H9 (cell line): ENCODE data around the gene ZNF267. TPM values are rescaled to one million over a fixed set of nuclear protein-coding genes. Genes with fewer than 3 reads are reported as not detected.

Source experiments
- DNase-seq: peaks from one replicate; pipeline ENCODE4 v3.0.0-alpha.2; 2017
- H2AFZ ChIP-seq: one replicate; pipeline ENCODE4 v1.6.1; 2013; ENCODE audit warnings: mild to moderate bottlenecking, low read length, control low read depth, moderate library complexity
- H2AK5ac ChIP-seq: 2 replicates; pipeline ENCODE4 v1.6.1; 2013; ENCODE audit warnings: low read length, control low read depth, mixed read lengths; ENCODE audit not compliant: insufficient read length
- H2BK120ac ChIP-seq: one replicate; pipeline ENCODE4 v1.6.1; 2013; ENCODE audit warnings: low read depth, mild to moderate bottlenecking, low read length, control low read depth, inconsistent platforms; ENCODE audit not compliant: poor library complexity, severe bottlenecking
- H2BK12ac ChIP-seq: 2 replicates; pipeline ENCODE4 v1.6.1; 2013; ENCODE audit warnings: low read length, control low read depth, mixed read lengths, low read depth; ENCODE audit not compliant: insufficient read length
- H2BK15ac ChIP-seq: 2 replicates; pipeline ENCODE4 v1.6.1; 2013; ENCODE audit warnings: low read depth, low read length, control low read depth
- H2BK20ac ChIP-seq: one replicate; pipeline ENCODE4 v1.6.1; 2013; ENCODE audit warnings: low read depth, mild to moderate bottlenecking, low read length, control low read depth, inconsistent platforms; ENCODE audit not compliant: poor library complexity, severe bottlenecking
- H2BK5ac ChIP-seq: 2 replicates; pipeline ENCODE4 v1.6.1; 2013; ENCODE audit warnings: low read length, control low read depth, mixed read lengths; ENCODE audit not compliant: insufficient read length
- H3K14ac ChIP-seq: 2 replicates; pipeline ENCODE4 v1.6.1; 2013; ENCODE audit warnings: low read length, control low read depth; ENCODE audit not compliant: insufficient read depth
- H3K18ac ChIP-seq: 2 replicates; pipeline ENCODE4 v1.6.1; 2013; ENCODE audit warnings: low read depth, mild to moderate bottlenecking, mixed read lengths, low read length, control low read depth; ENCODE audit not compliant: insufficient read length
- H3K23ac ChIP-seq: 2 replicates; pipeline ENCODE4 v1.6.1; 2013; ENCODE audit warnings: low read length, control low read depth, mixed read lengths, low read depth; ENCODE audit not compliant: insufficient read length
- H3K23me2 ChIP-seq: 2 replicates; pipeline ENCODE4 v1.6.1; 2013; ENCODE audit warnings: low read depth, mild to moderate bottlenecking, mixed read lengths, low read length, control low read depth; ENCODE audit not compliant: insufficient read length, poor library complexity, severe bottlenecking
- H3K27ac ChIP-seq: 2 replicates; pipeline ENCODE4 v1.5.1; 2013; ENCODE audit warnings: low read length, control low read depth, mixed read lengths, low read depth; ENCODE audit not compliant: insufficient read length
- H3K27me3 ChIP-seq: 2 replicates; pipeline ENCODE4 v1.6.1; 2013; ENCODE audit warnings: low read length, control low read depth, inconsistent platforms; ENCODE audit not compliant: insufficient read depth
- H3K4ac ChIP-seq: 2 replicates; pipeline ENCODE4 v1.6.1; 2013; ENCODE audit warnings: low read depth, mild to moderate bottlenecking, control low read depth, inconsistent platforms, low read length, moderate library complexity
- H3K4me1 ChIP-seq: 2 replicates; pipeline ENCODE4 v1.6.1; 2013; ENCODE audit warnings: low read length, control low read depth, inconsistent platforms; ENCODE audit not compliant: insufficient read depth
- H3K4me2 ChIP-seq: 2 replicates; pipeline ENCODE4 v1.6.1; 2013; ENCODE audit warnings: low read length, control low read depth, mixed read lengths; ENCODE audit not compliant: insufficient read length, insufficient read depth
- H3K56ac ChIP-seq: 2 replicates; pipeline ENCODE4 v1.6.1; 2013; ENCODE audit warnings: low read depth, mild to moderate bottlenecking, mixed read lengths, low read length, control low read depth; ENCODE audit not compliant: insufficient read length
- H3K79me1 ChIP-seq: 2 replicates; pipeline ENCODE4 v1.6.1; 2013; ENCODE audit warnings: low read depth, mild to moderate bottlenecking, moderate library complexity, low read length, control low read depth, inconsistent platforms; ENCODE audit not compliant: insufficient read depth, poor library complexity, severe bottlenecking
- H3K79me2 ChIP-seq: 2 replicates; pipeline ENCODE4 v1.6.1; 2013; ENCODE audit warnings: low read length, control low read depth, inconsistent platforms; ENCODE audit not compliant: insufficient read depth
- H3K9ac ChIP-seq: 2 replicates; pipeline ENCODE4 v1.6.1; 2013; ENCODE audit warnings: low read length, control low read depth, mixed read lengths; ENCODE audit not compliant: insufficient read length; ENCODE audit errors: extremely low read depth
- H3K9me3 ChIP-seq: one replicate; pipeline ENCODE4 v1.6.1; 2013; ENCODE audit warnings: low read depth, low read length, inconsistent platforms; ENCODE audit not compliant: control insufficient read depth
- H3T11ph ChIP-seq: one replicate; pipeline ENCODE4 v1.6.1; 2013; ENCODE audit warnings: mild to moderate bottlenecking, low read length, control low read depth, inconsistent platforms
- H4K20me1 ChIP-seq: one replicate; pipeline ENCODE4 v1.6.1; 2013; ENCODE audit not compliant: control insufficient read depth, insufficient read length, insufficient read depth
- H4K5ac ChIP-seq: 2 replicates; pipeline ENCODE4 v1.6.1; 2013; ENCODE audit warnings: low read depth, mild to moderate bottlenecking, mixed read lengths, low read length, control low read depth; ENCODE audit not compliant: insufficient read length
- H4K8ac ChIP-seq: replicated peaks from 2 replicates; pipeline ENCODE4 v1.6.1; 2013; ENCODE audit warnings: low read length, control low read depth, mixed read lengths, low read depth; ENCODE audit not compliant: insufficient read length
- H4K91ac ChIP-seq: 2 replicates; pipeline ENCODE4 v1.6.1; 2013; ENCODE audit warnings: low read depth, mild to moderate bottlenecking, moderate library complexity, mixed read lengths, low read length, control low read depth; ENCODE audit not compliant: insufficient read length
- H3K27ac Mint-ChIP-seq, 3 experiments: 2 replicates in 2 of 3; 3 replicates in 1 of 3; pipeline ENCODE4 v1.8.0; 2020 to 2021; ENCODE audit warnings: mixed read lengths in 3 of 3, mild to moderate bottlenecking in 1 of 3, moderate library complexity in 1 of 3
- H3K27me3 Mint-ChIP-seq: 2 replicates; pipeline ENCODE4 v1.8.0; 2021; ENCODE audit warnings: low read depth, mild to moderate bottlenecking, moderate library complexity, mixed read lengths
- H3K36me3 Mint-ChIP-seq, 3 experiments: 2 replicates in 2 of 3; 3 replicates in 1 of 3; pipeline ENCODE4 v1.8.0; 2020 to 2021; ENCODE audit warnings: low read depth in 3 of 3, mixed read lengths in 3 of 3; ENCODE audit not compliant: insufficient read depth in 1 of 3
- H3K4me1 Mint-ChIP-seq, 2 experiments: 2 replicates each; pipeline ENCODE4 v1.8.0; 2020; ENCODE audit warnings: mixed read lengths in 2 of 2
- H3K4me3 Mint-ChIP-seq, 2 experiments: 2 replicates in 1 of 2; 3 replicates in 1 of 2; pipeline ENCODE4 v1.8.0; 2020 to 2021; ENCODE audit warnings: mild to moderate bottlenecking in 2 of 2, mixed read lengths in 2 of 2, moderate library complexity in 1 of 2
- H3K9me3 Mint-ChIP-seq, 2 experiments: 2 replicates in 1 of 2; 3 replicates in 1 of 2; pipeline ENCODE4 v1.8.0; 2020; ENCODE audit warnings: mild to moderate bottlenecking in 2 of 2, mixed read lengths in 2 of 2, moderate library complexity in 1 of 2
- CTCF ChIP-seq: fragments of 200-600 bp; sonication (generic); conservative IDR thresholded peaks from 3 replicates; pipeline ENCODE4 v1.8.0; 2021; ENCODE audit warnings: antibody characterized with exemption, mild to moderate bottlenecking
- WGBS: extraction: QIAGEN DNeasy Blood & Tissue Kit; methylation state at CpG from one replicate; pipeline ENCODE4 v1.1.7; 2013; ENCODE audit warnings: missing lambda C conversion rate, low lambda C conversion rate, mixed read lengths; ENCODE audit not compliant: insufficient read length; ENCODE audit errors: extremely low coverage; 5-methylcytosine and 5-hydroxymethylcytosine counted together
- total RNA-seq: library from RNA; stranded (reverse); gene quantifications from 2 replicates; pipeline ENCODE4 v1.2.1, GENCODE V29; 2021

ZNF267 gene
- total RNA-seq, 1 experiment from 2014 or later = 36.1 TPM

GRCh38 chr16:31886227-31886626, 12.6 kb downstream of the ZNF267 start:
- H3K9me3 Mint-ChIP-seq = peaks cover 16 to 57% of the 10 kb centered on the region in 2 experiments
- Histone ChIP-seq H4K20me1 (no peaks in the 10 kb centered on the region), H4K5ac (no peak overlapping the region), H3K27me3 (no peaks in the 10 kb centered on the region), H4K91ac (no peak overlapping the region), H3K27ac (no peak overlapping the region), H3K4ac (no peak overlapping the region), H2BK12ac (no peak overlapping the region), H3K14ac (no peak overlapping the region), H2AFZ (no peak overlapping the region), H3K23me2 (no peaks in the 10 kb centered on the region), H2BK5ac (no peak overlapping the region), H2BK120ac (no peak overlapping the region), H3K9ac (no peak overlapping the region), H3K4me2 (no peak overlapping the region), H3K23ac (no peak overlapping the region), H3K9me3 (peaks cover 4% of the 10 kb centered on the region), H2AK5ac (no peak overlapping the region), H2BK15ac (no peak overlapping the region), H3K56ac (no peak overlapping the region), H3K18ac (no peak overlapping the region), H3K79me2 (peaks cover 15% of the 10 kb centered on the region; the same call in 1 of the 2 replicates), H3K4me1 (no peaks in the 10 kb centered on the region), H4K8ac (no peak overlapping the region), H2BK20ac (no peak overlapping the region), H3T11ph (no peak overlapping the region), H3K79me1 (peaks cover 5% of the 10 kb centered on the region)
- H3K4me1 Mint-ChIP-seq = no peaks in the 10 kb centered on the region
- no peaks in the 10 kb centered on the region for H3K27me3 Mint-ChIP-seq
- DNase-seq = no peak
- no peak for TF ChIP-seq CTCF
- no CpG with 5 or more reads among the region's 4 CpGs for WGBS
- no peak overlapping the region for H3K27ac Mint-ChIP-seq
- no peak overlapping the region for H3K4me3 Mint-ChIP-seq
- H3K36me3 Mint-ChIP-seq = peaks cover 67 to 82% (median 74%) of the 10 kb centered on the region in 3 experiments
